Measurements from ENCODE around the gene CLEC16A. TPM values are rescaled to one million over a fixed set of nuclear protein-coding genes. Genes with fewer than 3 reads are reported as not detected.

Gene CLEC16A
- total RNA-seq, 1 donor from 2014 or later: 33.4 TPM

DNA sequence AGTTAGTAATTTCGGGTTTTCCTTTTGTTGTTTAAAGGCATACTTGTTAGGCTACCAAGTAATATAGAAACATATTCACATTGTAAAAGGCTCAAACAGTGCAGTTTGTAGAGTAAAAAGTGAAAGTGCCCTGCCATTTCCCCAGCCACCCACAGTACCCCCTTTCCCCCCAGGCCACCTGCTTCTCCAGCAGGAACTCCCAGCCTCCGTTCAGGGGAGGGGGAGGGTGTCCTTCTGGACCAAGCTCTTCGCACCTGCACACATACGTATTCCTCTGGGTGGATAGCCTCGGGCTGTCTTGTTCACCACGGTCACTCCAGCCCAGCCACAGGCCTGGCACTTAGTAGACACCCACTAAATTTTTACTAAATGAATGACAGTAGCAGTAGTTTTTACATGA, 144.5 kb downstream of the CLEC16A start:
- peaks cover 37% of the 10 kb centered on the region for H3K4me1 Mint-ChIP-seq (ENCODE audit: unreplicated experiment)
- no peak overlapping the region for H3K4me3 Mint-ChIP-seq
- H3K27me3 Mint-ChIP-seq: no peaks in the 10 kb centered on the region
- H3K36me3 Mint-ChIP-seq: no peaks in the 10 kb centered on the region
- TF ChIP-seq, protein P1, sequence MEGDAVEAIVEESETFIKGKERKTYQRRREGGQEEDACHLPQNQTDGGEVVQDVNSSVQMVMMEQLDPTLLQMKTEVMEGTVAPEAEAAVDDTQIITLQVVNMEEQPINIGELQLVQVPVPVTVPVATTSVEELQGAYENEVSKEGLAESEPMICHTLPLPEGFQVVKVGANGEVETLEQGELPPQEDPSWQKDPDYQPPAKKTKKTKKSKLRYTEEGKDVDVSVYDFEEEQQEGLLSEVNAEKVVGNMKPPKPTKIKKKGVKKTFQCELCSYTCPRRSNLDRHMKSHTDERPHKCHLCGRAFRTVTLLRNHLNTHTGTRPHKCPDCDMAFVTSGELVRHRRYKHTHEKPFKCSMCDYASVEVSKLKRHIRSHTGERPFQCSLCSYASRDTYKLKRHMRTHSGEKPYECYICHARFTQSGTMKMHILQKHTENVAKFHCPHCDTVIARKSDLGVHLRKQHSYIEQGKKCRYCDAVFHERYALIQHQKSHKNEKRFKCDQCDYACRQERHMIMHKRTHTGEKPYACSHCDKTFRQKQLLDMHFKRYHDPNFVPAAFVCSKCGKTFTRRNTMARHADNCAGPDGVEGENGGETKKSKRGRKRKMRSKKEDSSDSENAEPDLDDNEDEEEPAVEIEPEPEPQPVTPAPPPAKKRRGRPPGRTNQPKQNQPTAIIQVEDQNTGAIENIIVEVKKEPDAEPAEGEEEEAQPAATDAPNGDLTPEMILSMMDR (conservative IDR thresholded peaks at IDR 0.05): no peak
- H3K27ac Mint-ChIP-seq: no peak overlapping the region
- no peak for DNase-seq (ENCODE audit: extremely low spot score, unreplicated experiment)
- no peaks in the 10 kb centered on the region for H3K9me3 Mint-ChIP-seq

DNA sequence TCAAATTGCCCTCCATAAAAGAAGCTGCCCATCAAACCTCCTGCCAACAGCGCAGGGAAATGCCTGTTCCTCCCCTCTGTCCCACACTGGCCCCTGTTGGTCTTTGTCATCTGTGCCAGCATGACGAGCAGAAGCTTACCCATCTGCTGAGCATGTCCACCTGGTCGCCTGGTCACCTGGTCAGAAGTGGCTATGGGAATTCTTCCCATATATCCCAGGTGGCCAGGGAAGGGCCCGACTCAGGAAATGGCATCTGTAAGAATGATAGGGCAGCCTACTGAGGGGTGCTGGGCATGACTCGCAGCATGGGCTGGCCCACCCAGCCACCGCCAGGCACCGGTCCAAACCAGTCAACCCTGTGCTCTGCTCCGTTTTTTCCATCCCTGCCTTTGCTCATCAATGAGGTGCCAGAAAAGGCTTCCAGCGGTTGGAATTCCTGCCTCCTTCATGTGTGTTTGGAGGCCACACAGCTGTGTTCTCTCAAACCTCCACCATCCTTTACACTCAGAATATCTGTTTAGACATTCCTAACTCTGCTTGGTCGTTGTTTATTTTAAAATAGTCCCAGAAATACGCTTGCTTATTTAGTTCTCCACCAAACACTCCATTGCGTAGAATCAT, 145.2 kb downstream of the CLEC16A start:
- no peaks in the 10 kb centered on the region for H3K9me3 Mint-ChIP-seq
- DNase-seq (ENCODE audit: extremely low spot score, unreplicated experiment): no peak

DNA sequence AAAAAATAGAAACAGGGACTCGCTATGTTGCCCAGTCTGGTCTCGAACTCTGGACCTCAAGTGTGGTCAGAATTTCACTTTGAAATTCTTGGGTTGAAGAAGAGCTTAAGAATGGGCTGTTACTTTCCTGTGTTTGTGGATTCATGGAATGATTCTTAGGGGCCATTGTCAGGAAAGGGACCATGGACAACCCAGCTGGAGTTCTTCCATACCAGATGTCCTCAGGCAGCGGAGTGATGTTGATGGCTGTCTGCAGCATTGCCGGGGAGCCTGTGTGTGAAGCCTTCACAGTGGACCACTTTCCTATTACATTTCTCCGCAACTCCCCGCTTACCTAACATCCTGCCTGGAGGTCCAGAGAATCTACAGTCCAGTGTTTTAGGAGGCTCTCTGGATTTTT, 145.9 kb downstream of the CLEC16A start:
- Mint-ChIP-seq H3K27me3 (no peaks in the 10 kb centered on the region), H3K27ac (no peak overlapping the region), H3K4me1 (ENCODE audit: unreplicated experiment) (peaks cover 37% of the 10 kb centered on the region), H3K36me3 (no peaks in the 10 kb centered on the region), H3K4me3 (no peak overlapping the region), H3K9me3 (no peaks in the 10 kb centered on the region)
- DNase-seq (ENCODE audit: extremely low spot score, unreplicated experiment): no peak
- TF ChIP-seq, protein P1 (conservative IDR thresholded peaks at IDR 0.05): no peak

More for the DNA sequence above, 145.2 kb downstream of the CLEC16A start:
- Mint-ChIP-seq H3K4me3 (no peak overlapping the region), H3K4me1 (ENCODE audit: unreplicated experiment) (peaks cover 37% of the 10 kb centered on the region), H3K27ac (no peak overlapping the region), H3K36me3 (no peaks in the 10 kb centered on the region), H3K27me3 (no peaks in the 10 kb centered on the region)
- TF ChIP-seq, protein P1 (conservative IDR thresholded peaks at IDR 0.05): no peak

DNA sequence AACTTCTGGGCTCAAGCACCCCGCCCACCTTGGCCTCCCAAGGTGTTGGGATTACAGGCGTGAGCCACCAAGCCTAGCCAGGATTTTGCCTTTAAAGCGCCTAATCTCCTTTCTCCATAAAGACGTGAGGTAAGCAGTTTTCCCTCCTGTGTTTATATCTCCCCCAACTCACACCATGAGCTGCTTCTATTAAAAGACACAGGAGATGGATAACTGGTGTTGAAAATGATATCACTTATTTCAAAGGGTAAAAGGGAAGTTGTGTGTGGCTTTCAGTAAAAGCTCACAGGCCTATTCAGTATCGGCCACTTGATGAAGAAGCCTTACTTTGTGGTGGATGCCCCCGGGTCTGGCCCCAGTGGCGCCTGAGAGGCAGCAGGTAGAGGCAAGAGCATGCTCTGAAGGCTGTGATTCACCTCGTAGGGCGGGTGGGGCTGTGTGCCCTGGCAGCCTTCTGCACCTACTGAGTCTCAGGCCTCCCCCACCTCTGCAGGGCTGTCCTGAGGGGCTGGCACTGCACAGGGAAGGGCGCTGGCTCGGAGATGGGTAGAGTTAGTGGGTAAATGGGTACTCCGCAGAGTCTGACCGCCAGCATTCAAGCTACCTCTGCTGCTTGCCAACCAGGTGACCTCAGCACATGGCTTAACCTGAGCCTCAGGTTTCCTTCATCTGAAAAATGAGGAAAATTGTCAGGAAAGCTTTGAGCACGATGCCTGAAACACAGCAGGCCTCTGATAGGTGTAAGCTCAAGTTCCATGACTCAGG, 146.8 kb downstream of the CLEC16A start:
- Mint-ChIP-seq H3K9me3 (no peaks in the 10 kb centered on the region), H3K36me3 (no peaks in the 10 kb centered on the region), H3K27me3 (no peaks in the 10 kb centered on the region), H3K27ac (no peak overlapping the region), H3K4me1 (ENCODE audit: unreplicated experiment) (peaks cover 31% of the 10 kb centered on the region), H3K4me3 (no peak overlapping the region)
- TF ChIP-seq, protein P1 (conservative IDR thresholded peaks at IDR 0.05): no peak
- DNase-seq (ENCODE audit: extremely low spot score, unreplicated experiment): no peak

DNA sequence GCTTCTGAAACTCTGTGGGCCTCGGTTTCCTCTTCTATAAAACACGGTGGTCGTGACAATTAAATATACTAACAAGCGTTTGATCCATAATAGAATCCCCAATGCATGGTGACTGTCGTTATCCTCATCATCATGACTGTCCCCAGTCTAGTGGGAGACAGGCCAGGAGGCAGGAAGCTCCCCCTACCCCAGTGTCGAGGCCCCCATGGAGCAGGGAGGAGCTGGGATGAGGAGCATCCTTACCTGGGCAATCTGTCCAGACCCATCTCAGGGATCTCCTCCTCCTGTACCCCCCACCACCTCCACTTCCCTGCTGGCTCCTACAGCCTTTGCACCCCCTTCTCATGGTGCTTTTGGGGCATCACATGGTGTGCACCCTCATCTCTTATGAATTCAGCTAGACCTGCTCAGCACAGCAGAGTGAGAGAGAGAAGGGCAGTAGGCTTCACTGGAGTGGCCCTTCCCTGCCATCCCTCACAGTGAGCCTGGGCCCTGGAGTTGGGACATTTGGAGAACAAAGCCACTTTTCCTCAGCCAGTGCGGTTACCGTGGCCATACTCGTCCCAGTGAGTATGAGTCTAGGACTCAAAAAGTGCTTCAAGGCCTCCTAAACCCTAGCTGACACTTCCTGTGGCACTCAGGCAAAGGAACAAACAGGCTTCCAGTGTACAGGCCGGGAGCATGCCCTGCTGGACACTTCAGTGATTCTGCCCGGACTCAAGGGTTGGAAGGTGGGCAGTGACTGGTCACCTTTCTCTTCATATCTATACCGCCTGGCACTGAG, 148.6 kb downstream of the CLEC16A start:
- Mint-ChIP-seq H3K36me3 (no peaks in the 10 kb centered on the region), H3K9me3 (no peaks in the 10 kb centered on the region), H3K27ac (no peak overlapping the region), H3K4me1 (ENCODE audit: unreplicated experiment) (peaks cover 40% of the 10 kb centered on the region), H3K4me3 (peak overlapping the region; percentile 41), H3K27me3 (no peaks in the 10 kb centered on the region)
- no peak for DNase-seq (ENCODE audit: extremely low spot score, unreplicated experiment)
- TF ChIP-seq, protein P1 (conservative IDR thresholded peaks at IDR 0.05): no peak

All from type B pancreatic cell (in vitro differentiated cells).